Stomach (tissue), 4 donors: ENCODE data around the gene PKDCC.

ENCODE experiments used
- CTCF ChIP-seq, 7 experiments: fragments of 450-650 bp in 4 of 7; fragments of 200-600 bp in 3 of 7; sonication (generic) in 3 of 7; IDR thresholded peaks; one replicate each; pipeline ENCODE4 v1.5.1; 2016 to 2019; ENCODE audit warnings: antibody characterized with exemption in 7 of 7, control low read depth in 2 of 7, mild to moderate bottlenecking in 1 of 7
- EP300 ChIP-seq: sonication (generic); formaldehyde crosslinking; IDR thresholded peaks from one replicate; pipeline ENCODE4 v1.6.1; 2017; ENCODE audit warnings: antibody characterized with exemption
- POLR2A ChIP-seq, 4 donors: fragments of 450-650 bp; IDR thresholded peaks; one replicate each; pipeline ENCODE4 v1.6.1; 2016; ENCODE audit warnings: antibody characterized with exemption in 4 of 4, control low read depth in 2 of 4, mild to moderate bottlenecking in 1 of 4, moderate library complexity in 1 of 4
- POLR2AphosphoS5 ChIP-seq, 3 donors: sonication (generic); formaldehyde crosslinking; IDR thresholded peaks; one replicate each; pipeline ENCODE4 v1.6.1; 2016; ENCODE audit warnings: antibody characterized with exemption in 3 of 3

DNA sequence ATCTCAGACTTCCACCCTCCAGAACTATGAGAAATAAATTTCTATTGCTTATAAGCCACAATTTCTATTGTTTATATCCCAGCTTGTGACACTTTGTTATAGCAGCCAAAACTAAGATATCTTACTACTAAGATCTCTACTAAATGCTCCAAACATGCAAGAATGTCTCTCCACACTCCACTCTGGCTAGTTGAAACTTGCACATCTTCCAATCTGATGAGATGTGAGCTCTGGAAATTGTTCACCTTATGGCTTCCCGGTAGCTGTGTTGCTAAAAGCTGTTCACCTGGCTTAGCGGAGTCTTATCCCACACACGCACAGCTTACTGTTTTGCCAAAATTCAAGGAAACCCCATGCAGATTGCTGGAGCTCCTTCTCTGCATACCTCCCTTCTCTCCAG lies 43.9 kb downstream of the PKDCC start:
- TF ChIP-seq POLR2A (IDR thresholded peaks at IDR 0.05) (no peak), CTCF (IDR thresholded peaks at IDR 0.05) (no peak), POLR2AphosphoS5 (IDR thresholded peaks at IDR 0.05) (no peak), EP300 (no peak)
